ENCODE results near the gene GOLGA5. TPM values are rescaled to one million over a fixed set of nuclear protein-coding genes. Genes with fewer than 3 reads are reported as not detected.
"Not testable (repeated sequence)": the region's sequence is repeated elsewhere in the genome, so short reads cannot be mapped to it uniquely, and the experiment has no call there.

GOLGA5 gene
- total RNA-seq, 2 donors from 2014 or later: 32.9 to 49.4 TPM

DNA sequence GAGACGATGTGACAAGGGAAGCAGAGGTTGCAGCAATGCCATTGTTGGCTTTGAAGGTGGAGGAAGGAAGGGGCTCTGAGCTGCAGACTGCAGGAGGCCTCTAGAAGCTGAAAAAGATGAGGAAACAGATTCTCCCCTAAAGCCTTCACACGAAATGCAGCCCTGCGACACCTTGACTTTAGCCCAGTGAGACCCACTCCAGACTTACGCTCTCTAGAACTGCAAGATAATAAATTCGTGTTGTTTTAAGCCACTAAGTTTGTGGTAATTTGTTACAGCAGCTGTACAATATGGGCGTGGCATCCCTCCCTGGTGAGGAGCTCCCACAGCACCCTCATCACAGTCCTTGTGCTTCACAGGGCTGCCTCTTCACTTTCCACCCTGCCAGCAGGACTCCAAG lies 53.2 kb downstream of the GOLGA5 start:
- Histone ChIP-seq H3K27ac (no peak overlapping the region), H3K9ac (ENCODE audit: low read depth in 2 of 2, low read length in 2 of 2) (no peak overlapping the region), H3K9me3 (no peaks in the 10 kb centered on the region), H3K27me3 (no peaks in the 10 kb centered on the region), H3K4me1 (no peaks in the 10 kb centered on the region), H3K36me3 (no peaks in the 10 kb centered on the region), H3K4me3 (no peak overlapping the region)
- intact Hi-C loops (cut with DNase I): no loop called here
- no peak for TF ChIP-seq CTCF (IDR thresholded peaks at IDR 0.05)
- DNase-seq: no peak

GRCh38 chr14:92847749-92848148 lies 53.6 kb downstream of the GOLGA5 start:
- Histone ChIP-seq H3K36me3 (no peaks in the 10 kb centered on the region), H3K27ac (no peak overlapping the region), H3K9me3 (no peaks in the 10 kb centered on the region), H3K4me3 (no peak overlapping the region), H3K27me3 (no peaks in the 10 kb centered on the region), H3K9ac (ENCODE audit: low read depth in 2 of 2, low read length in 2 of 2) (no peak overlapping the region), H3K4me1 (no peaks in the 10 kb centered on the region)
- TF ChIP-seq CTCF (IDR thresholded peaks at IDR 0.05): no peak
- intact Hi-C loops (cut with DNase I): no loop called here
- no peak for DNase-seq

DNA sequence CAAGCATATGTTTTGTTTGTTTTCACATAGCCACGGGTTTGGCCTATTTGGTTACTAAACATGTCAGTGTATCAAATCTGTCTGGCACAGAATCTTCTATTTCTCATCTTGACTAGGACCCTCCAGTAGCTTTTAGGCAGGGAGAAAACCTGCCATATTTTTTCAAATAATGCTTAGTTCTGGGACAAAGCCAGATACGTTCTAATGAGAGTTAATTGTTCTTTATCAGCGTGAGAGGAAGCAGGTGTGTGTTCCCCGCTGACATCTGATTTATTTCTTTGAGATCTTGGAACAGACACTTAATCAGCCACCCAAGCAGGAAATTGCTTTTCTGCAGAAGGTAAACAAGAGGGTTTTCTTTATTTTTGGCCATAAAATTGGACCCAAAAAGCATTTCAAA lies 54.8 kb downstream of the GOLGA5 start:
- Histone ChIP-seq H3K36me3 (no peaks in the 10 kb centered on the region), H3K4me1 (no peaks in the 10 kb centered on the region), H3K27ac (no peak overlapping the region), H3K27me3 (no peaks in the 10 kb centered on the region), H3K9me3 (no peaks in the 10 kb centered on the region), H3K4me3 (no peak overlapping the region), H3K9ac (ENCODE audit: low read depth in 2 of 2, low read length in 2 of 2) (no peak overlapping the region)
- no peak for DNase-seq
- intact Hi-C loops (cut with DNase I): no loop called here
- no peak for TF ChIP-seq CTCF (IDR thresholded peaks at IDR 0.05)

DNA sequence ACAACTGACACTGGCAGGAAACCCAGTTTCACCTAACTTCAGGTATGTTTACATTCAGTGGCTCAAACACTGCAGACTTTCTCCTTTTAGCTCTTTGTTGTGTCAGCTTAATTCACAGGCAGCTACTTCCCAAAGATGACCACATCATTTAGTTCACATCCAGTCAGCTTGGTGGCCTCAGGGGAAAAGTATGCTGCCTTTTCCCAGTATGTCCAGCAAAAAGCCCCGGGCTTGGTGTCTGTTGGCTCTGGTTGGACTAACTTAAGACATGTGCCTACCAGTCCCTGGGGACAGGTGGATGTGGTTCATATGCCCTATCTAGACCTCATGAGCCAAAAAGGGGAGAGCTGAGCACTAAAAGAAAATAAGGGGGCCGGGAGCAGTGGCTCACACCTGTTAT lies 56.4 kb downstream of the GOLGA5 start:
- intact Hi-C loops (cut with DNase I): no loop called here
- Histone ChIP-seq H3K9ac (ENCODE audit: low read depth in 2 of 2, low read length in 2 of 2) (no peak overlapping the region), H3K27me3 (no peaks in the 10 kb centered on the region), H3K36me3 (no peaks in the 10 kb centered on the region), H3K27ac (no peak overlapping the region), H3K9me3 (no peaks in the 10 kb centered on the region), H3K4me3 (no peak overlapping the region), H3K4me1 (no peaks in the 10 kb centered on the region)
- TF ChIP-seq CTCF (IDR thresholded peaks at IDR 0.05): no peak
- DNase-seq: no peak

GRCh38 chr14:92853136-92853535 lies 59.0 kb downstream of the GOLGA5 start:
- H3K4me3 ChIP-seq; H3K9ac ChIP-seq (ENCODE audit: low read depth in 2 of 2, low read length in 2 of 2); H3K36me3 ChIP-seq; DNase-seq; H3K27ac ChIP-seq; H3K4me1 ChIP-seq; H3K27me3 ChIP-seq; H3K9me3 ChIP-seq; intact Hi-C loops (cut with DNase I): not testable (repeated sequence)

- intact Hi-C loops (cut with DNase I): no loop called here
- H3K4me1 ChIP-seq: no peaks in the 10 kb centered on the region
- H3K4me3 ChIP-seq: no peak overlapping the region
- no peaks in the 10 kb centered on the region for H3K9me3 ChIP-seq
- H3K9ac ChIP-seq (ENCODE audit: low read depth in 2 of 2, low read length in 2 of 2): no peak overlapping the region
- no peaks in the 10 kb centered on the region for H3K36me3 ChIP-seq
- H3K27ac ChIP-seq: no peak overlapping the region
- H3K27me3 ChIP-seq: no peaks in the 10 kb centered on the region
- no peak for DNase-seq
- no peak for TF ChIP-seq CTCF (IDR thresholded peaks at IDR 0.05)
Observed at GRCh38 chr14:92860049-92860840, 66.1 kb downstream of the GOLGA5 start.

Data from colonic mucosa (tissue), 4 donors.